Lung microvascular endothelial cell (primary cell): ENCODE results near the gene ZNF613. TPM values are rescaled to one million over a fixed set of nuclear protein-coding genes. Genes with fewer than 3 reads are reported as not detected.

Source experiments
- total RNA-seq: library from RNA; depleted of rRNA; stranded (reverse); fragments of >200 nt; gene quantifications from 2 replicates; pipeline ENCODE4 v1.2.1, GENCODE V29; 2014

ZNF613 gene
- total RNA-seq, 1 donor from 2014 or later: 8.9 TPM

Other genes with a start within 250 kb of the ZNF613 start
- gene SPACA6, start 234.1 kb upstream of the ZNF613 start, total RNA-seq: 3.9 and 7.7 TPM in 2 replicates
- gene HAS1, start 203.5 kb upstream of the ZNF613 start, total RNA-seq: 0.20 and 0.22 TPM in 2 replicates
- not detected in 2 replicates for gene FPR1, start 175.6 kb upstream of the ZNF613 start, total RNA-seq
- not detected in 2 replicates for gene FPR2, start 166.3 kb upstream of the ZNF613 start, total RNA-seq
- under 0.01 TPM in 2 replicates for gene FPR3, start 132.3 kb upstream of the ZNF613 start, total RNA-seq
- 1.3 and 2.6 TPM in 2 replicates for gene ZNF577, start 39.5 kb upstream of the ZNF613 start, total RNA-seq
- 5.2 and 8.7 TPM in 2 replicates for gene ZNF649, start 22.5 kb upstream of the ZNF613 start, total RNA-seq
- gene ZNF350, start 59.4 kb downstream of the ZNF613 start, total RNA-seq: 6.5 and 9.9 TPM in 2 replicates
- 5.0 and 7.7 TPM in 2 replicates for gene ZNF615, start 80.7 kb downstream of the ZNF613 start, total RNA-seq
- gene ZNF614, start 100.9 kb downstream of the ZNF613 start, total RNA-seq: 7.0 and 7.5 TPM in 2 replicates
- gene ZNF432, start 121.4 kb downstream of the ZNF613 start, total RNA-seq: 3.5 and 5.2 TPM in 2 replicates
- gene ZNF841, start 168.3 kb downstream of the ZNF613 start, total RNA-seq: 6.1 and 12.9 TPM in 2 replicates
- 5.0 and 5.6 TPM in 2 replicates for gene ZNF616, start 212.5 kb downstream of the ZNF613 start, total RNA-seq
- gene ZNF836, start 244.1 kb downstream of the ZNF613 start, total RNA-seq: 6.1 and 7.7 TPM in 2 replicates